Right hindlimb (tissue), 1 donor: ENCODE measurements around the gene ARHGEF12.
"Not testable (repeated sequence)": the region's sequence is repeated elsewhere in the genome, so short reads cannot be mapped to it uniquely, and the experiment has no call there.

Experiments
- DNase-seq: peaks from one replicate; pipeline ENCODE4 v3.0.0-alpha.2; 2018

Gene ARHGEF12

GRCh38 chr11:120501440-120501839 lies 165.2 kb downstream of the ARHGEF12 start:
- no peak for DNase-seq

DNA sequence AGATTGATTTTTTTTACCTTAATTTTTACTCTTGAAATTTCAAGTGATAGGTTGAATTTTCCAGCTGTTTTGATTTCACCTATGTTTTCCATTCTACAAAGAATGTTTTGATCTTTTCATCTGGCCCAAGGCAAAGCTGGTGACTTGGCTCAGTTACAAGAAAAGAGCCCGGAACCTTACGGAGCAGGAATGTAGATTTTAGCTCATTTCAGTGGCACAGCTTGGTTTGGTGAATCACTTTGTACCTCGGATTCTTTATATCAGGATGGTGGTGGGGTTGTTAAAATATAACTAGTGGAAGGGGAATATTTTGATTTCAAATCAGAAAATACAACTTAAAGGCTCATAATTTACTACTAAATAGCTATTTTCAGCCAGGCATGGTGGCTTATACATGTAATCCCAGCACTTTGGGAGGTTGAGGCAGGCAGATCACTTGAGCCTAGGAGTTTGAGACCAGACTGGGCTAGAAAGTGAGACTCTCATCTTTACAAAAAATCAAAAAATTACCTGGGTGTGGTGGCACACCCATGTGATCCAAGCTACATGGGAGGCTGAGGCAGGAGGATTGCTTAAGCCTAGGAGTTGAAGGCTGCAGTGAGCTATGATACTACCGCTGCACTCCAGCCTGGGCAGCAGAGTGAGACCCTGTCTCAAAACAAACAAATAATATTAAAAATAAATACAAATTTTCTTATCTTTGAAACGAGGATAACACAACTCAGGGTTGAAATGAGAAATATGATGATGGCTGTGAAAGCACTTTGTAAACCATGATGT lies 166.0 kb downstream of the ARHGEF12 start:
- DNase-seq = no peak

DNA sequence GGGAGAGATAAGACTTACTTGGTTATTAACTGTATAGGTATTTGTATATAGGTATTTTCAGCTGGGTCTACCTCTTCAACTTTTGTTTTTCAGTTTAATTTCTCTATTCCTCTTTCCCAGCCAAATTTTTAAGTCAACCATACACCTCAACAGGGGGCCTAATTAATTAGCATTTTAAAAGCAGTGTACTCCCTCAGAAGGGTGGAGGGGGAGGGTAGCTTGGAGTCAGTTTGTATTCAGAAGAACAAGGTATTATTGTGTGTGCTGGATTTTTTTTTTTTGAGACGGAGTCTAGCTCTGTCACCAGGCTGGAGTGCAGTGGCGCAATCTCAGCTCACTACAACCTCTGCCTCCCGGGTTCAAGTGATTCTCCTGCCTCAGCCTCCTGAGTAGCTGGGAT lies 167.3 kb downstream of the ARHGEF12 start:
- not testable (repeated sequence) for DNase-seq

DNA sequence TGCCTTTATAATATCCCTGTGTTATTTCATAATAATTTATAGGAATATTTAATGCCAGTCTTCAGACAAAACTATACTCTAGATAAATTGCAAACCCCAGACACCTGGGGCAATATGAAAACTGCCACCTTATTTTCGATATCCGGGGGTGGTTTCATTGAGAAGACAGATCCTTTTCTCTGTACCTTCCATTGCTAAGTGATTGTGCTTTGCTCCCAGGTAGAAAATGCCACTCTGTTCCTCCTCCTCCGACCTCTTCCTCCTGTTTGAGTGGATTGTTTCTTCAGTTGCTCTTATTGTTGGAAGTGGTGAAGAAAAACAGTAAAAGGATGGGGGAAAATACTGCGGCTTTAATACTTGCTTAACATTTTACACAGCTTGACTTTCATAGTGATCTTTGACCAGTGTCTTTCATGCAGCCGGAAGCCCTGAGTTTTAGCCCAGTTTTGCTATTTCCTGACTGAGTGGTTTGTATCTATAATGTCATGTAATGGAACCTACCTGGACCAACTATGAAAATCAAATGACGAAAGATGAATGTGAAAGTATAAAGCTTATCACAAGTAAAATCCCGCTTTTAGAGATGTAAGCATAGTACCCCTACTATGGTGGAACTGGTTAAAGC lies 169.7 kb downstream of the ARHGEF12 start:
- DNase-seq = no peak

GRCh38 chr11:120509346-120510053 lies 173.3 kb downstream of the ARHGEF12 start:
- no peak for DNase-seq

- DNase-seq = no peak
Observed at GRCh38 chr11:120510406-120511115, 174.3 kb downstream of the ARHGEF12 start.

GRCh38 chr11:120511116-120511819 lies 175.1 kb downstream of the ARHGEF12 start, which contains the start of gene GRIK4:
TSS of gene GRIK4 (plus strand) at chr11:120511748. CDS start at chr11:120660319, 148,571 bp downstream.
- peak; percentile 88 for DNase-seq

DNA sequence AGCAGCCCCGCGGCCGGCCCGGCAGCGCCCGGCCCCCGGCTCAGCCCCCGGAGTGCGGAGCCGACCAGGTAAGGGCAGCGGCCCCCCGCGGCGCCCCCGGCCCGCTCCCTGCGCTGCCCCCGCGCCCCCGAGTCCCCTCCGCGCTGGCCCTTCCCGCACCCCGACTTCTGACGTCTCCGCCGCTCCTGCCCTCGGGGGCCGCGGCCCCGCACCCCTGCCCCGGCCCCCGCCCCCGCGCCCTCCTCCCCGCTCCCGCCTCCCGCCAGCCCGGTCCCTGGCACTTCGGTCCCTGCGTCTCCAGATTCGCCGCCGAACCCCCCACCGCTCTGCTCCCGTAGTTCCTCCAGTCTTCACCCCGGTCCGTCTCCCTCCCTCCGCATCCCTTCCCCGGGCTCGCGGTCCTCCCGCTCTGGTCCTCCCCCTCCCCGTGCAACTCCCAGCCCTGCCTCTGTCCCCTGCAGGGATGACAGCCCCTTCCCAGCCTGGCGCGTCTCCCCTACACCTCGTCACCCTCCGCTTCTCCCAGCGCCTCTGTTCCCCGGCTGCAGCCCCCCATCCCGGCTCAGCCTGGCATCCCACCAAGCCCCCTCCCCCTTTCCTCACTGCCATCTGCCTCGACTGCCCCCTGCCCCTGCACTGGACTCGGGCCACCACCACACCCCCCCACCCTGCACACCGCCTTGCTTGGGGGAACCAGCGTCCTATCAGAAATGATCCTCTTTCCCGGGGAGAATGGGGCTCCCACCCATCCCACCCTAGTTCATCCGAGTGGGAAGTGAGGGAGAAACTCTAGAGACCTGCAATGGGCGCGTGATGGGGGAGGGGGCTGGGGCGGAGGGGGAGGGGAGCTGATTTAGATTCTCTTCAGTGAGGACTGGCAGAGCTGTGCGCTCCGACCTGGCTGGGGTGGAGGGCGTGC lies 175.9 kb downstream of the ARHGEF12 start:
- DNase-seq = no peak

DNA sequence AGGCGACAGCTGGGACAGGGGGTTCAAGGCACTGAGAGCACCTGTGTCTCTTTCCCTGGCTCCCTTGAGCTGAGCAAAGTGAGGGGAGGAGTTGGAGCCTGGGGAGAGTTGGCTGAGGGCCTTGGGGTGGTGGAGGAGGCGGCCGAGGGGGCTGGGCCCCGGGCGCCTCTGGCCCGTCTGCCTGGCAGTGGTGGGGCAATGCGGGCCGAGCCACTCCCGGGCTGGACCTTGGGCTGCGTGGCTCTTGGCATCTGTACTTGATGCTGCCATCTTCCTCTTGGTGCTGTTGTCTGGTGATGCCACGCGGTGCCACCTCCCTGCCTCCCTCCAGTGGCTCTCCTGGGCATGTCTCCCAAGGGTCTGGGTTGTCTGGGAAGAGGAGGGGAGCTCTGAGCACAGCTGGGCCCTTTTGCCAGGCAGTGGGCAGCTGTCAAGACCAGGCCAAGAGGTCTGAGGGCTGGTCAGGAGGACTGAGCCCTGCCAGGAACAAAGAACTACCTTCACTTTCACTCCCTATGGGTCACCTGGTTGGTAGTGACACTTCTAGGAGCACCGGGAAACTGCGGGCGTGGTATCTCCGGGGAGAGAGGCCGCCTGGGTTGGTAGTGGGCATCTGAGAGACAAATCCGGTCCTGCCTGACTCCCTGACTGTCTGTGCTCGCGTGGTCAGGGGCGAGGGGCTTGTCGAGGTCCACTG lies 176.7 kb downstream of the ARHGEF12 start:
- no peak for DNase-seq

- DNase-seq = no peak
Observed at GRCh38 chr11:120513436-120514315, 177.5 kb downstream of the ARHGEF12 start.

DNA sequence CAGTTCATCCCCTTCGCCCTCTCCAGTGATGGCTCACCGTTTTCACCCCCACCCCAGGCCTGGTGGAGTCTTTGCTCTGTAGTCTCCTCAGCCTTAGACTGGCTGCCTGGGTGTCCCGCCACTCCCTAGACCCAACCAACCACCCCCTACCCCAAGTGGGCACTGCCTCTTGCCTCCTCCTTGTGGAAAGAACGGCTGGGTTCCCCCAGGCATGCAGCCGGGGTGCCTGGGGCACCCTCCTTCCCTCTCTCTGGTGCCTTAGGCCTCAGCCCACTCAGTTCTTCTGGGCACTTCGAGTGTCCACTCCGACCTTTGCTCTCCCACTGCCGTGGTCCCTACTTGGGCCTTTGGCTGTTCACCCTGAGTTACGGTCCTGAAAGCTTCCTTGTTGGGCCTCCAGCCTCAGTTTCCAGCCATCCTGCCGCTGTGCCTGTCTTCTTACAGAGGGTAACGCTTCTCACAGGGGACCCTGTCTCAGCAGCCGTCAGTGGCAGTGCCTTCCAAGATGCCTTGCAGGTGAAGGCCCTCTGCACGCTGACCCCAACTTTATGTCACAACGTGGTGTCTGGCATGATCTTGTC lies 178.4 kb downstream of the ARHGEF12 start:
- DNase-seq = no peak

GRCh38 chr11:120515186-120515723 lies 179.0 kb downstream of the ARHGEF12 start:
- DNase-seq = no peak

- DNase-seq = no peak
Observed at GRCh38 chr11:120516461-120517389, 180.5 kb downstream of the ARHGEF12 start.

GRCh38 chr11:120517390-120517761 lies 181.2 kb downstream of the ARHGEF12 start:
- DNase-seq = no peak

GRCh38 chr11:120517801-120518291 lies 181.6 kb downstream of the ARHGEF12 start:
- DNase-seq = no peak

GRCh38 chr11:120518356-120518755 lies 182.1 kb downstream of the ARHGEF12 start:
- DNase-seq = no peak

GRCh38 chr11:120519474-120519873 lies 183.3 kb downstream of the ARHGEF12 start:
- no peak for DNase-seq
